ENCODE data around the gene ULBP1.
"Not testable (repeated sequence)": the region's sequence is repeated elsewhere in the genome, so short reads cannot be mapped to it uniquely, and the experiment has no call there.

Gene ULBP1

DNA sequence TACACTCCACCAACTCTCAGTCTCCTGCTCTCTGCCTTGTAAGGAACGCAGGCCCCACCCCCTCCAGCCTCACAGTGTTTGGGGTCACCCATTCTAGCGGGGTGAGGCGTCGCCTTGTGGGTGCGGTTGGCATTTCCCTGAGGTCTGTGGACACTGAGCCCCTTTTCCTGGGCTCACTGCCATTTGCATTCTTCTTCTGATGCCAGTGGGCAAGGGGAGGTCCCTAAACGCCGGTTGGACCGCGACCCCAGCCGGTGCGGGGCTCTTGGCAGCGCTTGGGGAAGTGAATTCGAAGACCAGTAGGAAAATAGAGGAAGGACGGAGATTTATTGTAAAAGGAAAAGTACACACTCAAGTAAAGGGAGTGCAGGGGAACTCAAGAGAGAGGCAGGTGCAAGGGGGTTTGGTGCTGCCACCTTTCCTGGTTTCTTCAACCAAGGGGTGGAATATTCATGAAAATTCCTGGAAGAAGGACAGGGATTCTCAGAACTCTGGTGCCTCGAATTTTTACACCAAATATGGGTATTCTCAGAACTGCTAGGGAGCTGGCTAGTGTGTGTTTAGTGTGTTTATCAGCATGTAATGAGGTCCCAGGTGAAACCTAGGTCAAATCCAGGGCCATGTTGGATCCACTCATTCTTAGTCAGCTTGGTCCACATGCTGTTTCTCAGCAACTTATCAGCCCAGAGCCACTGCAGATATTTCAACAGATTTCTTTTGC is 51.7 kb downstream of the ULBP1 start:
- H3K9ac ChIP-seq, H3K9me3 ChIP-seq, H3K27ac ChIP-seq, H3K4me3 ChIP-seq, H3K4me2 ChIP-seq, H3K36me3 ChIP-seq, H3K4me1 ChIP-seq: not testable (repeated sequence)
- H4K20me1 ChIP-seq, result peaks cover 35% of the 10 kb centered on the region; the same call in 1 of the 2 replicates
- peaks cover 65% of the 10 kb centered on the region for H3K27me3 ChIP-seq

- Histone ChIP-seq H4K20me1 (peaks cover 29% of the 10 kb centered on the region; the same call in 1 of the 2 replicates), H3K9me3 (no peaks in the 10 kb centered on the region), H3K36me3 (no peaks in the 10 kb centered on the region), H3K4me1 (no peaks in the 10 kb centered on the region), H3K27ac (no peak overlapping the region), H3K4me2 (no peak overlapping the region), H3K9ac (no peak overlapping the region), H3K27me3 (peaks cover 54% of the 10 kb centered on the region), H3K4me3 (no peak overlapping the region)
- no peak for TF ChIP-seq Cebpa-rat (IDR thresholded peaks at IDR 0.05)
Measured at GRCh38 chr6:150016324-150017185, 52.8 kb downstream of the ULBP1 start.

DNA sequence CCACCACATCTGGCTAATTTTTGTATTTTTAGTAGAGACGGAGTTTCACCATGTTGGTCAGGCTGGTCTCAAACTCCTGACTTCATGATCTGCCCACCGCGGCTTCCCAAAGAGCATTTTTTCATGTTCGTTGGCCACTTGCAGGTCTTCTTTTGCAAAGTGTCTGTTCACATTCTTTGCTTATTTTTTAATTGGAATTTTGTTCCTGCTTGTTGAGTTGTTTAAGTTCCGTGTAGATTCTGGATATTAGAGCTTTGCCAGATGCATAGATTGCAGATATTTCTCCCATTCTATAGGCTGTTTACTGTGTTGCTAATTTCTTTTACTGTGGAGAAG is 53.4 kb downstream of the ULBP1 start:
- not testable (repeated sequence) for H3K36me3 ChIP-seq, H3K9me3 ChIP-seq, H3K27ac ChIP-seq, H3K9ac ChIP-seq, H3K4me1 ChIP-seq, H3K4me3 ChIP-seq, H3K4me2 ChIP-seq
- Histone ChIP-seq H4K20me1 (peaks cover 29% of the 10 kb centered on the region; the same call in 1 of the 2 replicates), H3K27me3 (peaks cover 48% of the 10 kb centered on the region)

DNA sequence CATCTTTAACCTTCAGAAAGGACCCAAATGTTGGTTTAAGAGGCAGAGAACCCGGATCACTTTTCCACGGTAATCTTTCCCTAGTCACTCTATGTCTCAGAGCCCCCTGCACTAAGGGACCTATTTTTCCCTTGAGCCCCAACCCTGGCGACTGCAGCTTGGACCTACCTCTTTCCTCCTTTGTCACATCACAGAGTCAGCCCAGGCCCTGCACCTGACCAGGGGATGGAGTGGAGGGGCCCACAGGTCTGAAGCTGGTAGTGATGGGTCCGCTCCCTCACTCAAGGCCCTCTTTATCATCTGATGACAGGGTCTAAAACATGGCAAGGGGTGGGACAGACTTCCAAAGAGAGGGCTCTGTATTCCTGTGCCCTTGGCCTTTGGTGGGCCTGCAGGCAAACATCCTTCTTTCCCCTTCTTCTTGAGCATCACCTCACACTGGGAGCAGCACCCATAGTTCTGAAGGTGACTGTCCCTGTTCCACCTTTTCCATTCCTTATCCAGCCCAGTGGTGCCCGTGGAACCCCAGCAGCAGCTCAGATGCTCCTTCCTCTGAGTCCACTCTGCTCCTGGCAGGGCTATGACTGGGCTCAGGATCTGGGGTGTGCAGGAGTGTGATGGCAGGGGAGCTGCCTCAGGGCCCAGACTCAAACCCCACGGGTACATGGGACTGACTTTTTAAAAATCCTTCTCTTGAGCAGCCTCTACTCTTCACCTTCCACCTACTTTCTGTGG is 55.3 kb downstream of the ULBP1 start:
- peaks cover 18% of the 10 kb centered on the region; the same call in 1 of the 2 replicates for H4K20me1 ChIP-seq
- H3K4me2 ChIP-seq, result no peak overlapping the region
- TF ChIP-seq Cebpa-rat (IDR thresholded peaks at IDR 0.05), result no peak
- H3K4me1 ChIP-seq, result no peaks in the 10 kb centered on the region
- peaks cover 32% of the 10 kb centered on the region for H3K27me3 ChIP-seq
- H3K9me3 ChIP-seq, result no peaks in the 10 kb centered on the region
- no peak overlapping the region for H3K4me3 ChIP-seq
- no peak overlapping the region for H3K27ac ChIP-seq
- H3K9ac ChIP-seq, result no peak overlapping the region
- no peaks in the 10 kb centered on the region for H3K36me3 ChIP-seq

- not testable (repeated sequence) for H3K9me3 ChIP-seq, H3K4me1 ChIP-seq, H3K9ac ChIP-seq, H3K27ac ChIP-seq, H3K4me3 ChIP-seq, H3K4me2 ChIP-seq, H3K36me3 ChIP-seq
- Histone ChIP-seq H3K27me3 (peaks cover 32% of the 10 kb centered on the region), H4K20me1 (peaks cover 12% of the 10 kb centered on the region; the same call in 1 of the 2 replicates)
Measured at GRCh38 chr6:150021870-150022269, 58.1 kb downstream of the ULBP1 start.

All from BLaER1 (cell line).